Measurements from ENCODE around the gene HSP90B1.

Gene HSP90B1

DNA sequence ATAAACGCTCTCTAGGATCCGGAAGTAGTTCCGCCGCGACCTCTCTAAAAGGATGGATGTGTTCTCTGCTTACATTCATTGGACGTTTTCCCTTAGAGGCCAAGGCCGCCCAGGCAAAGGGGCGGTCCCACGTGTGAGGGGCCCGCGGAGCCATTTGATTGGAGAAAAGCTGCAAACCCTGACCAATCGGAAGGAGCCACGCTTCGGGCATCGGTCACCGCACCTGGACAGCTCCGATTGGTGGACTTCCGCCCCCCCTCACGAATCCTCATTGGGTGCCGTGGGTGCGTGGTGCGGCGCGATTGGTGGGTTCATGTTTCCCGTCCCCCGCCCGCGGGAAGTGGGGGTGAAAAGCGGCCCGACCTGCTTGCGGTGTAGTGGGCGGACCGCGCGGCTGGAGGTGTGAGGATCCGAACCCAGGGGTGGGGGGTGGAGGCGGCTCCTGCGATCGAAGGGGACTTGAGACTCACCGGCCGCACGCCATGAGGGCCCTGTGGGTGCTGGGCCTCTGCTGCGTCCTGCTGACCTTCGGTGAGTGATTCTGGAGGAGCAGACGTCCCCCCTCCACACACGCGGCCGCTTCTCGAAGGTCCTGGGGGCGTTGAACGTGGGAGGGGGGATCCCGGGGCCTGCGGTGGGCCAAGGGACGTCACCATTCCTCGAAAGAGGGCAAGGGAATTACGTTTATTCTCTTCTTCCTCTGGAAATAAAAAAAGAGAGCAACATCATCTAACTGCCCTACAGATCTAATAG lies at the start of gene HSP90B1:
TSS of gene HSP90B1 (plus strand) at position 377 of the 753 bp plus-strand sequence. CDS start at position 483, 106 bp downstream.
- DNase-seq (ENCODE audit: low read depth), result peak; percentile 97

DNA sequence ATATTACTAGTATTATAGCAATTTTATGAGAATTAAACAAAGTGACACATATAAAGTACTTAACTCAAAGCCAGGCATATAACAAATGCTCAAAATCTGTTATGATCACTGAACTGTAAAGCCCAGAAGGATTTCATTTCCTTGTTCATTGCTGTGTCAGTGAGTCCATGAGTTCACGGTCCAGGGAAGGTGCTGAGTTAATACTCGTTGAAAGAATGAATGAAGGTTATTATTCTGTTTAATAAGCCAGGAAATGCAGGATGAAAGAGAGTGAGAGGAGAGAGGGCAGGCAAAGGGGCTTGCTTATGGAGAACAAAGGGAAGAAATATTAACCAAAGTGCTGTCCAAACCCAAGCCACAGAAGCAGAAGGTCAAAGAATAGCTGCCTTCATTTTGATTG lies 48.9 kb upstream of the HSP90B1 start:
- no peak for DNase-seq (ENCODE audit: low read depth)

DNA sequence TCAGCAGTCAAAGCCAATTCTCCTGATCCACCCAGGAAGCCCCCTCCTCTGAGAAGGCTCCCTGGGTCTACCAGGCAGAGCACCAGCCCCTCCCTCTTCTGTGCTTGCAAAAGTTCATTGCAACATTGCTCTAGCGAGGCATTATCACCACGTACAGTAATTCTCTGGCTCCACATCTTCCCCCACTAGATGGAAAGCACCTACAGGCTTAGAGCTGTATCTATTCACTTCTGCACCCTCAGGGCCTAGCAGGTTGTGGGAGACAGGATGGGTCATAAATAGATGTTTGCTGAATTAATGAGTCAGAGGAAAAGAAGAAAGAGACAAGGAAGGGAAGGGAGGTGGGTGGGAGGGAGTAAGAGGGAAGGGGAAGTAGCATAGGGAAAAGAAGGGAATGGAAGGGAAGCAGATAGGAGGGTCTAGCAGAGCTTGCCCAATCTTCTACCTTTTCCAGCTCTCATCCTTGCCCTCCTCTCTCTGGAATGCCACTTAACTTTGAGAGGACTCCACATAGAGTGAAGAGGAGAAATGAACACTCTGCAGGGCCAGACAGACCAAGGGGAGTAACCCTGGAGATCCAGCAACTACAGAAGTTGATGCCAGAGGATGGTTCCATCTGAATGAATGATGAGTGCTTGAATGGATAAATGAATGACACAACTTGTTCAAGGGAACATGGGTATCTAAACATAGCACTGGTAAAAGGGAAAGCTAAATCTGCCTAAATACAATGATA lies 47.2 kb upstream of the HSP90B1 start:
- DNase-seq (ENCODE audit: low read depth), result no peak

DNA sequence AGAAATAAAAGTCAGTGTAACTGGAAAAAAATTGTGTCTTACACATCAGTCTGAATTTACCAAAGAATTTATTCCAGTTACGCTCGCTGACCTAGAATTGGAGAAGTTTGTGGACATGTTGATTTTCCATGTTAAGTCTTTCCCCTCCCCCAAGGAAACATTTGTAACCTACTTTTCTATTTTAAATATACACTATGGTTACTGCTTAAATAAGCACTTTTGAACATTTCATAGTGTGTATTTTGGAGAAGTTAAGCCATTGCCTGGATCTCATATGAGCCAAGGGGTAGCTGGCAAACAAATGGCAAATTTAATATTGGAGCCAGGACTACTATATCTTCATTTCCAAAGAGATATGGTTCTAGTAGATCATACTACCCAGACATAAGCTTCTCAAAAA lies 46.3 kb upstream of the HSP90B1 start:
- no peak for DNase-seq (ENCODE audit: low read depth)

DNA sequence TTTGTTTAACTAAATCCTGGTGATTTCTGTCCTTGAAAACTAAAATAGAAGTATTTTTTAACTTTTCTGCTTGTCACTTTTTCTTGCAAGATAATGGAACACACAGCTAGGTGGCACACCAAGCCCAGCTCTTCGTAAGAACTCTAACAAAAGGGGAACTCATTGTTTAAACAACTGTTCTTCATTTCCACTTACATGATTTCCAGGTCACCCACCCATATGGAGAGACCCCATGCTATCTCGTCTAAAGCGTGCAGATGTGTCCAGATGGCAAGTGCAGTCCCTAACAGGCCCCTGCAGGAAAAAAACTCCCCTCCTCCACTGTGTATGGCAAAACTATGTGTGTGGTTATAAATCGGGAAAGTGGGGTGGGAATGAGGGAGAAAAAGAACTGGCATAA lies 45.9 kb upstream of the HSP90B1 start:
- peak; percentile 2 for DNase-seq (ENCODE audit: low read depth)

DNA sequence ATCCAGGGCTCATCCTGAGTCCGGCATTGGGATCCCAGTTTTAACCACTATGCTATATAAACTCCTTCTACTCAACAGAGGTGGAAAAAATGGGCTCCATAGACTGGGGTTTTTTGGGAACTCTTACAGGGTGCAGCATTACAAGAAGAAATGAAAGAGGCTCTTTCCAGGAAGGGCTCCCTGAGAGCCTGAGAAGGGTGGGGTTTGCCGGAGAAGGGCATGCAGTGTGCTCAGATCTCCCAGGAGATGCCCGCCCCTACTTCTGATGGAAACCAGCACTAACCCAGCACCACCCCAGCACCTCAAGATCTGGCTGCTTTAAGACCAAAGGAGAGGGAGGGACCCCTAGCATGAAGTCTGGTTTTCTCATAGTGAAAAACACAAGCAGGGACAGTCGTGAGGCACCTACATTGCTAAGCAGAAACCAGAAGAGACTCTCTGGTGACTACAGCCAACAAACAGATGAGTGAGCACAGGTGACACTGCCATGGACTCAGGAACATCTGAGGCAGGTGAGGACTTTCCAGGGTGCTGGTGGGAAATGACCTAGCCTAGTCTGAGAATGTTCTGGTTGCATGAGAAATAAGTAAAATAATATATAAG lies 43.9 kb upstream of the HSP90B1 start:
- DNase-seq (ENCODE audit: low read depth), result no peak

DNA sequence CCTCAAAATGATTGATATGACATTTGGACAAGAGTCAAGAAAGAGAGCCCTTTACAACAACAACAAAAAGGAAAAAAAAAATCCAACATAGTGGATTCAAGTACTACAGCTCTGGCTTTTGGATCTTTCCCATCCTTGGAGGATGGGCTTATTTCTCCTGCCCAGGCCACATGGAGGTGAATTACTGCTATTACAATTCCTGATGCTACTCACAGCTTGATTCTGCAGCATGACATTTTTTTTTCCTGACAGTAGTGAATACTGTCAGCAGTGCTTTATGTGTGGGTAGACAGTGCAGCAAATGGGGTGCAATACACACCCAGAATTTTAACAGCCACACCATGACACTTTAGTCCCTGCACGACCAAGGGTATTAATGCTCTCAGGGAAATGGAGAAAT lies 42.5 kb upstream of the HSP90B1 start:
- DNase-seq (ENCODE audit: low read depth), result no peak

DNA sequence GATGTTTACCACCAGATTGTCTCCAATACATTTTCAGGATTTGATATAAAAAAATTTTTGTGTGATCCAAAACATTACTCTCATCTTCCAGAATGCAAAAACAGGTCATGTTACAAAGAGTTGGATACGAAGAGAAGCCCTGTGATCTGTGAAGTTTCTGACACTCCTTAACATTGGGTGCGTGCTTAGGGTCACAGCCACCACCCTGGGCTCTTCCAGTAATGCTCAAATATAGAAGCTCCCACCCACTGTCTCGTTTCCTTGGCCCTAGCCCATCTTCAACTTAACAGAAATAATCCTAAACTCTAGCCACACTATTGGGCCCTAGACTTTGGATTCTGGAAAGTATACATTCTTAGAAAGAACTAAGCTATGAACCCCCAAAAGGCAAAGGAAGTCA lies 32.9 kb upstream of the HSP90B1 start:
- DNase-seq (ENCODE audit: low read depth), result no peak

DNA sequence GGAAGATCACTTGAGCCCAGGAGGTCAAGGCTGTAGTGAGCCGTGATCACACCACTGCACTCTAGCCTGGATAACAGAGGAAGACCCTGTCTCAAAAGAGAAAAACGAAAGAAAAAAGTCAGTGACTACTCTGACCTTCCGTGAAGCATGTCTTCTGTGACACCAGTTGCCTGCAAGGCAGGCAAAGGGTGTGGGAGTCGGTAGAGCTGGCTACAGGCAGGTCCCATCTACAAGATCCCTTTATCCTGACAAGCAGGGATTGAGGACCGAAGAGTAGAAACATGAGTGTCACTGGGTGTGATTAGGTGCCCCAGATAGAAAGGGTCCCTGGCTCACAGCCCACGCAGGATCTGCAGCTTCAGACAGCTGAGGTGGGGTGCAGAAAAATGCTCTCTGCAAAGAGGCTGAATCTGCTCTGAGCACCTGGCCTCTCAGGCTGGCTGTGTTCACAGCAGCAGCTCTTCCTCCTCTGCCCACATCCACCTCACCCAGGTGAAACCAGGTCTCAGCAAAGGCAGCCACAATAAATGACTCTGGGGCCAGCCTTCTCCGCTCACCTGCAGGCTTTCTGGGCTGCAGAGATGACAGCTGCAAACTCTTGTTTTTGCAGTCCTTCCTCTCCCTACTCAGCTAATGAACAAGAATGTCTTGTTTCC lies 28.6 kb upstream of the HSP90B1 start:
- DNase-seq (ENCODE audit: low read depth), result no peak

DNA sequence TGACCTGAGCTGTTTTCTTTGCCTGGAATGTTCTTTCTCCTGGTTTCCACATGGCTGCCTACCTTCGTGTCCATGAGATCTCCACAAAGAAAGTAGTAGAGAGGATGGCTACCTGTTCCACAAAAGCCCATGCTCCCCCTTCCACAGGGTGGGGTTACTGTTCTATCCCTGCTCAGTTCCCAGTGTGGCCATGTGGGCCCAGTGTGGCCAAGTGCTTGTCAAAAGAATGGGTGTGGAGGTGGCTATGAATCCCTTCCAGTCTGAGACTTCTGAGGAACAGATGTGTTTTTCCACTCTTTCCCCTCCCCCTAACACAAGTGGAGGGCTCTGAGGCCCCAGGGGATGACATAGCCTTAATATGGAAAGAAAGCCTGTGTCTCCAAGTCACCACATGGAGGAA lies 26.2 kb upstream of the HSP90B1 start:
- DNase-seq (ENCODE audit: low read depth), result no peak

DNA sequence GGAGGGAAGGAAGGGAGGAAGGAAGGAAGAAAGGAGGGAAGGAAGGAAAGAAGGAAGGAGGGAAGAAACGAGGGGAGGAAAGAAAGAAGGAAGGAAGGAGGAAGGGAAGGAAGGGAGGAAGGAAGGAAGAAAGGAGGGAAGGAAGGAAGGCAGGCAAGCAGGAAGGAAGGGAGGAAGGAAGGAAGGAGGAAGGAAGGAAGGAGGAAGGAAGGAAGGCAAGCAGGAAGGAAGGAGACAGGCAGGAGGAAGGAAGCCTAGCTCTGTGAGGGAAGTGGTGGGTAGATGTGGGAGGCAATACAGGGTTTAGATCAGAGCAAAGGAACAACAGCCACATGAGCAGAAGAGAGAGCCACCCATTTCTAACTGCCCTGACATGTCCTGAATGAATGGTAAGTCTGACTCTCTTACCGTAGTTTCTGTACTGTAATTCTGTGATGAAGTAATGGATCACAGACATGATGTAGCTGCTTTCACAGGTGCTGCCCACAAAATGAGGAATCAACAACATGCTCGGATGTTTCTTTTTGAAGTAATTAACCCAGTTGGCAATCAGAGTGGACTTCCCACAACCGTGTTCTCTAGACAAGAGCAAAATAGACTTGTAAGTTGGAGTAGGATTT lies 24.4 kb upstream of the HSP90B1 start:
- no peak for DNase-seq (ENCODE audit: low read depth)

DNA sequence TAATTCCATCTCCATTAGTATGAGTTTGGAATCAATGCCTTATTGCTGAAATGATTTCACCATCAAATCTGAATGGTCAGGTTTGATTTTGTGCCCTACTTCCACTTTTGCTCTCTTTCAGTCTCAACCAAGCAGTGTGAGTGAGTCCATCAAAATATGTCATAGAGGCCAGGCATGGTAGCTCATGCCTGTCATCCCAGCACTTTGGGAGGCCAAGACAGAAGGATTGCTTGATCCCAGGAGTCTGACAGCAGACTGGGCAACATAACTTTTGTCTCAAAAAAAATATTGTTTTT lies 22.0 kb upstream of the HSP90B1 start:
- DNase-seq (ENCODE audit: low read depth), result no peak

DNA sequence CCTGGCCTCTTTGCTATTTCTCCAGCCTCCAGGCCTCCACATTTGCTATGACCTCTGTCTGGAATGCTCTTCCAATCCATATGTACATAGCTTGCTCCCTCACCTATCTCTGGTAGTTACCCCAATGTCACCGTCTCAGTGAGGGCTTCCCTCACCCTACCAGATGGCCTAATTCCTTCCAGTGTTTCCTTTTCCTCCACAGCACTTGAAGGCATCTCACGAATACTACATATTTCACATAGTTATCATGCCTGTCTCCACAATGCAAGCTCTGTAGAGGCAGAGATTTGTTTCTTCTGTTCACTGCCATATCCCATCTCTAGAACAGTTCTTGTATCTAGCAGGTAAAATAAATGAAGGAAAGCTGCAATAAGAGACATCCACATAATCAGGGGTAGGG lies 21.3 kb upstream of the HSP90B1 start:
- DNase-seq (ENCODE audit: low read depth), result no peak

DNA sequence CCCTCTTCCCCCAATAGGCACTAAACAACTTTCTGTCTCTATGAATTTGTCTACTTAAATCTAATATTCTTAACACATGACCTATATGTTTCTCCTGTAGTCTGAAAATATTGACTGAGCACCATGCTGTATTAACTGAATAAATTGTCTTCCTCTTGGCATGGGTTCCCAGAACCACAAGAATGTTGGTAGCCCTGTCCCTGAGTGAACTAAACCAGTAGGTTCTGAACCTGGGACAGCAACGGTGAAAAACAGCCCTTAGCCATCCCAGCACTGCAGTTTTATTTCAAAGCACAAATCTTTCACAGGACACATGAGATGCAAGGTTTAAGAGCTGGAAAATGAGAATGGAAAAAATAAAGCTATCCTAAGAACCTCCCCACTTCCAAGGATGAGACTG lies 20.4 kb upstream of the HSP90B1 start:
- no peak for DNase-seq (ENCODE audit: low read depth)

DNA sequence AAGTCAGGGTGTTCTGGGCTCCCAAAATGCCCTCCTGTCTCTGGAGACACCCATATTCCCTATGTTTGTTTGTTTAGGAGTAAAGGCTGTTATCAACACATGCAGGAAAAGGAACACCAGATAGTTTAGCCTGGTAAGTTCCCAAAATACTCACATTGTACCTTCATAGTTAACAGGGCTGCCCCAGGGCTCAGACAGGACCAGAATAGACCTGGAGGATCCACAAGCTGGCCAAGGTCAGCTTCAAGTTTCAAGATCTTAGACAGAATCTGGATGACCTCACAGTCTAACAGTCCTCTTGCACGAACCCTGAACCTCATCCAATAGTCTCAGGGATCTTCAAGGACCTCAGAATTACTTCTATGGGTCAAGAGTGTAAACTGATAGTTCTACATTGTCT lies 18.1 kb upstream of the HSP90B1 start:
- no peak for DNase-seq (ENCODE audit: low read depth)

DNA sequence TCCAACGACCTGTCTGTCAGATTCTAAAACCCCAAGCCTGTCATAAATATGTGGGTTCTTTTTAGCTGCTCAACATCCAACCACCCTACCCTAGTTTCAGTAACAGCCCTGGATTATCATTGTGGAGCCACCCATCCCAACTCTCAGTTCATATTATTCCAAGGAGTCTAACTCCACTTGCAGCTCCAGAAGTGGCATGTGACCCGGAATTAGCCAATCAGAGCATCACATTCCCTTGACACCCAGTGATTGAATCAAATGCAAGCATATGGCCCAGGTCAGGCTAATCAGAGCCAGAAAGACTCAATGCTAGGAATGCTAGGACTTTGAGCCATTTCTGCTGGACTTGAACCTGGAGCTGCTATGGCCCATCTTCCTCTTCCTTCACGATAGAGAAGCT lies 17.1 kb upstream of the HSP90B1 start:
- DNase-seq (ENCODE audit: low read depth), result no peak

DNA sequence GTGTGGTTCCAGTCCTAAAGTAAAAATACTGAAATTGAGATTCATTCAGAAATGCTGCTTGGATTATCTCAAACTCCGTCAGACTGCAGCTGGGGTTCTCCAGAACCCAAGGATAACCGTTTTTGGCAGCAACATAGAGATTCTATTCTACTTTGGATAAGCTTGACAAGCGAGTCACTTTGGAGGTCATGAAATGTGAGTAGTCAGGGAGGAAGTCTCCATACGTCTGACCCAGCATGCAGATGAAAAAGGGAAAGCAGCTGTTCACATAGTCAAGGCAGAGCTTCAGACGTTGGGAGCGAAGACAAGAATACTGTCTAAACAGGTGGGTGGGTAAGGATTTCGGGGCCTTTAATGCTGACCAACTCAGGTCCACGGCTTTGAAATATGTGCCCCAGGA lies 14.9 kb upstream of the HSP90B1 start:
- DNase-seq (ENCODE audit: low read depth), result no peak

DNA sequence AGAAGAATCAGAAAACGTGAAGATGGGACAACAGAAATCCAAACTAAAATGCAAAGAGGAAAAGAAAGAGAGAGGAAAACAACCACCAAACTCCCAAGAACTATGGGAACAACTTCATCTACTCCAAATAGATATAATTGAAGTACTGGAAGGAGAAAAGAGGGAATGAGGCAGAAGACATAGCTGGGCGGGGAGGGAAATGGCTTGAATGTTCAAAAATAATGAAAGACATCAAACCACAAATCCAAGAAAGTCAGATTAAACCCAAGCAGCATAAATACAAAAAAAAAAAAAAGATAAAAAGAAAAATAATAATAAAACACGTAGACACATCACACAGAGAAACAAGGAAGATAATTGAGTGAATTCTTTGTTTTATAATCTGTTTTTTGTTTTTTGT lies 12.3 kb upstream of the HSP90B1 start:
- no peak for DNase-seq (ENCODE audit: low read depth)

DNA sequence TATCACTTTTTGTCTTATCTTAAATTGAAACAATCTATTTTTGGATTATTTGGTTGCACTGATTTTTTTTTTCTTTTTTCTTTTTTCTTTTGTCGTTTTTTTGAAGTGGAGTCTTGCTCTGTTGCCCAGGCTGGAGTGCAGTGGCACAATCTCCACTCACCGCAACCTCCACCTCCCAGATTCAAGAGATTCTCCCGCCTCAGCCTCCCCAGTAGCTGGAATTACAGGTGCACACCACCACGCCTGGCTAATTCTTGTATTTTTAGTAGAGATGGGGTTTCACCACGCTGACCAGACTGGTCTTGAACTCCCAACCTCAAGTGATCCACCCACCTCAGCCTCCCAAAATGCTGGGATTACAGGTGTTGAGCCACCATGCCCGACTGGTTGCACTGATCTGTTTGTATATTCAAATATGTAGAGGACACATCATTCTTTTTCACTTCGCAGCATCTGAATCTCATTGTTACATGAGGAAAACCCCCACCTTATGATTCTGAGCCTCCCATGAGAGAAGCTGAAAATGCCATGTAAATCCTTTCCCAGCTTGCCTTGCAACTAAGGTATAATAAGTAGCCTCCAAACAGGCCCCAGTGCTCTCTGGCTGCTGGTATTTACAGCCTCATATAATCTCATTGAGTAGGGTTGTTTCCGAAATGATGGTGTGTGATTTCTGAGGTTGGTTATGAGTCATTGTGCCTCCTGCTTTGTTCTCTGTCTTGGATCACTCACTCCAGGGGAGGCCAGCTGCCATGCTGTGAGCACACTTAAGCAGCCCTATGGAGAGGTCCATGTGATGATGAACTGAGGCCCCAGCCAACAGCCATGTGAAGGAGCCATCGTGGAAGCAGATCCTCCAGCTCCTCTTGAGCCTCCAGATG lies 5.2 kb upstream of the HSP90B1 start:
- DNase-seq (ENCODE audit: low read depth), result no peak

DNA sequence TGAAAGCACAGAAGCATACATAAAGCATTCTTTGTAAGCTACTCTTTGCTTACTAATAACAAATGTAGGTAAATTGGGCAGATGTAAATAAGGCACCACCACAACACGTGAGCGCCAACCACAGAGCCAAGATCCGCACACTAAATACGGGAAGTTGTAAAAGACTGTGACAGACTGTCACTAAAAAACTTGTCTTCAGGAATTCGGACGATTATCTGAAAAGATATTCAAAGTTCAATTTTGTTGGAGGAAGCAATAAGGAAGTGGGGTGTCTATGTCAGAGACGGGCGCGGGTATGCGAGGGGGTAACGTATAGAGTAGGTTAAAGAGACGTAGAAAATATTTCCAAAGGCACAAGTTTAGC lies 1.5 kb upstream of the HSP90B1 start:
- DNase-seq (ENCODE audit: low read depth), result no peak

DNA sequence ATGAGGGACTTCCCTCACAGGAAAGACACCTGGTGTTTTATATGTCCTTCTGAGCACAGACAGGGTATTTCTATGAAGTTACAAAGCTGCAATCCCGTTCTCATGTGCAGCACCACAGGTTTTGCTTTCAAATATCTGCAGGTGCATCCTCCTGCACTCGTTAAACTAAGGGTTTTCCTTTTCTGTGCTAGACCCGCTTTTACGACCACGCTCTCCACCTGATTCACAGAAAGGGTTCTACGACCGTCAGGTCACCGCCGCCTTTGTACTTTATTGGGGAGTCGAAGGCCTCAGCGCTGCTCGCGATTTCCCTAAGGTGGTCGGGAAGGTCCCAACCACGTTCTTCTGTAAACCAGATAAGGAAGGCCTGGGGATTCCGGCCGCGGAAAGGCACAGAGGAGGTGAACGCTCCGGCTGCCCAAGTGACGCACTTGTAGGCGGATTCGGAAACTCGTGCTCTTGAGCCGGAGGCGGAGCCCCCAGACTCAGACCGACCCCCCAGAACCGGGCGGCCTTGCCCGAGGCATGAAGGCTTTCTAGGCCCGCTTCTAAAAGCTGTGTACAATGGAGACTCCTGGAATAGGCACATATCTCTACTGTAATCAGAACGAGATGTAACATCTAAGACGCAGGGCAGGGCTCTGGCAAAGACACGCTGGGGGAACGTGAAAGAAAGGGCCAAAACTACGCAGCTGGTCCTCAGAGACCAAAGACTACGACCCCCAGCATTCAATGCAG lies 995 bp upstream of the HSP90B1 start:
- DNase-seq (ENCODE audit: low read depth), result peak; percentile 83

Measured in CMK (cell line).